NCI-H187 treated with DMSO at 0.1 percent for 48 hours (cell line): ENCODE results near the gene CUEDC2.

Experiments used
- DNase-seq: peaks from one replicate; lab custom pipeline; 2025; lab: John Stamatoyannopoulos, UW

CUEDC2 gene

GRCh38 chr10:102432162-102432950 is at the start of gene CUEDC2:
TSS of gene CUEDC2 (minus strand) at chr10:102432574. CDS start at chr10:102425188, 7,386 bp downstream.
- peak; percentile 48 for DNase-seq

GRCh38 chr10:102480396-102480795 is 48.0 kb upstream of the CUEDC2 start:
- no peak for DNase-seq

GRCh38 chr10:102479651-102480050 is 47.3 kb upstream of the CUEDC2 start:
- DNase-seq: no peak

- peak; percentile 35 for DNase-seq
These were observed 44.2 kb upstream of the CUEDC2 start for GRCh38 chr10:102476466-102477141.

- DNase-seq: no peak
These were observed 43.2 kb upstream of the CUEDC2 start for GRCh38 chr10:102475451-102476040.

- DNase-seq: no peak
These were observed 41.3 kb upstream of the CUEDC2 start for GRCh38 chr10:102473445-102474331.

GRCh38 chr10:102470579-102471546 is 38.5 kb upstream of the CUEDC2 start:
- no peak for DNase-seq

GRCh38 chr10:102468683-102469082 is 36.3 kb upstream of the CUEDC2 start:
- no peak for DNase-seq

- DNase-seq: no peak
These were observed 35.6 kb upstream of the CUEDC2 start for GRCh38 chr10:102467971-102468438.

GRCh38 chr10:102467318-102467717 is 34.9 kb upstream of the CUEDC2 start:
- DNase-seq: no peak

- no peak for DNase-seq
These were observed 33.1 kb upstream of the CUEDC2 start for GRCh38 chr10:102465466-102465865.

GRCh38 chr10:102463983-102464382 is 31.6 kb upstream of the CUEDC2 start:
- no peak for DNase-seq

GRCh38 chr10:102462512-102463054 is 30.2 kb upstream of the CUEDC2 start:
- no peak for DNase-seq

- peak; percentile 34 for DNase-seq
These were observed 29.0 kb upstream of the CUEDC2 start for GRCh38 chr10:102461187-102462054.

- DNase-seq: no peak
These were observed 28.4 kb upstream of the CUEDC2 start for GRCh38 chr10:102460836-102461186.

- DNase-seq: no peak
These were observed 26.3 kb upstream of the CUEDC2 start for GRCh38 chr10:102458656-102459055.

- DNase-seq: no peak
These were observed 25.3 kb upstream of the CUEDC2 start for GRCh38 chr10:102457591-102458150.

GRCh38 chr10:102455893-102456471 is 23.6 kb upstream of the CUEDC2 start:
- DNase-seq: no peak
